Epithelial cell of prostate (primary cell): ENCODE measurements around the gene SUSD5.
"Not testable (repeated sequence)": the region's sequence is repeated elsewhere in the genome, so short reads cannot be mapped to it uniquely, and the experiment has no call there.

ENCODE experiments used
- DNase-seq: peaks from one replicate; pipeline ENCODE4 v3.0.0-alpha.2; 2011; ENCODE audit warnings: low read depth, low spot score
- H3K27ac ChIP-seq: fragments of 450-650 bp; 2 replicates; pipeline ENCODE4 v1.5.1; 2017; ENCODE audit warnings: mild to moderate bottlenecking

The SUSD5 gene

DNA sequence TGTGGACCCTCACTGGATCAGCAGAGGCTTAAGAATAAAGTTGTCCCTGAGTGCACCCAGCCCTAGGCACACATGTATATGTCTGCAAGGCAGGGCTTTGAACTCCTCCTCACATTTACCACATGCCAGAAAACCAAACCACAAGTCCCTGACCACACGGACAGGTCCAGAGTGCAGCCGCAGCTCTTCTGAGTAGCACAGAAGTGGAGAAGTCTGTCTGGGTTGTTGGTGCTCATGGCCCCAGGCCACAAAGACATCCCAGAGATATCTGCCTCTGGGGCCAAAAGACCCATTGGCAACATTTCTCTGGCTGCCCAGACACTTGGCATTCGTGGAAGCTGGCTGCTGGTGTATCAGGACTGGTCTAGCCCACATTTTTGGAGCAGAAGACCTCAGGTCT, 17.4 kb downstream of the SUSD5 start:
- H3K27ac ChIP-seq, result no peak overlapping the region
- DNase-seq, result no peak

DNA sequence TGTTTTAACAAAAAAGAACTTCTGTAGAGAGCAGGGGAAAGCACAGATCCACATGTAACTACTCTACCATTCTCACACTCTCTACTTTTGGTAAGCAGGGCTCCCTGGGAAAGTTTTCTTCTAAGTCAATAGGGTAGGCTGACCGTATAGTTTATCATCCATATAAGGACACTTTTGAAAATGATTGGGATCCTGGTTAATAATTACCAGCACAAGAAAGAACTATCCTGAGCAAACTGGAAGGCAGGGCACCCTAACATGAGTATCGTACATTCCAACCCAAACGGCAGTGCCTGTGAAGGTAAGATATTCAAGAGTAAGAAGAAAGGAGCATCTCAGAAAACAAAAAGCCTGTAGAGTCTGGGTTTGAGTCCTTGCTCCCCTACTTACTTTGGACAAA, 22.1 kb downstream of the SUSD5 start:
- H3K27ac ChIP-seq, result no peak overlapping the region
- DNase-seq, result no peak

DNA sequence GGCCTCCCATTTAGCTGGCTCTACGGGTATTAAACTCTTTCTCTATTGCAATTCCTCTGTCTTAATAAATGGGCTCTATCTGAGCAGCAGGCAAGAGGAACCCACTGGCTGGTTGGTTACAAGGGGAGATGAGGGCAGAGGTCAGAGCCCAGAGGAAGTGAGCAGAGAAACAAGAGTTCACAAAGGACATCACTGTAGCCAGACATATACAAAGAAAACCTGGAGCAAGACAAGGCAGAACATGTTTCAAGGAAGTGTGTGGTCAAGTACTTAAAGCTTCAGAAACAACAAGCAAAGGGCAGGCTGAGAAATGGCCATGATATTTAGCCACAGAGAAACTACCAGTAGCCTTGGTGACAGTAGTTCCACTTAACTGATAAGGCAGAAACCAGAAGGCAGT, 24.3 kb downstream of the SUSD5 start:
- H3K27ac ChIP-seq, result no peak overlapping the region
- DNase-seq, result no peak

DNA sequence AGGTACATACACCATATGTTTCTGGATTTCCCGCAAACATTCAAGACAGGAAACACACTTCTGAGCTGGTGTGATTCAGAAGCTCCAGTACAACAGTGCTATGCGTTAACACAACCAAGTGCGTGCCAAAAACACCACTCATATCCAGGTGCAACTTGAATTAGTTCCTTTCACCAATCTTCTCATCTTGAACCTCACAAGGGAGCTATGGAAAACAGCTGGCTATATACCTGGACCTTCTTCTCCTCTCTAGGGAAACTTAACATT, 31.3 kb downstream of the SUSD5 start:
- no peak for DNase-seq
- no peak overlapping the region for H3K27ac ChIP-seq

DNA sequence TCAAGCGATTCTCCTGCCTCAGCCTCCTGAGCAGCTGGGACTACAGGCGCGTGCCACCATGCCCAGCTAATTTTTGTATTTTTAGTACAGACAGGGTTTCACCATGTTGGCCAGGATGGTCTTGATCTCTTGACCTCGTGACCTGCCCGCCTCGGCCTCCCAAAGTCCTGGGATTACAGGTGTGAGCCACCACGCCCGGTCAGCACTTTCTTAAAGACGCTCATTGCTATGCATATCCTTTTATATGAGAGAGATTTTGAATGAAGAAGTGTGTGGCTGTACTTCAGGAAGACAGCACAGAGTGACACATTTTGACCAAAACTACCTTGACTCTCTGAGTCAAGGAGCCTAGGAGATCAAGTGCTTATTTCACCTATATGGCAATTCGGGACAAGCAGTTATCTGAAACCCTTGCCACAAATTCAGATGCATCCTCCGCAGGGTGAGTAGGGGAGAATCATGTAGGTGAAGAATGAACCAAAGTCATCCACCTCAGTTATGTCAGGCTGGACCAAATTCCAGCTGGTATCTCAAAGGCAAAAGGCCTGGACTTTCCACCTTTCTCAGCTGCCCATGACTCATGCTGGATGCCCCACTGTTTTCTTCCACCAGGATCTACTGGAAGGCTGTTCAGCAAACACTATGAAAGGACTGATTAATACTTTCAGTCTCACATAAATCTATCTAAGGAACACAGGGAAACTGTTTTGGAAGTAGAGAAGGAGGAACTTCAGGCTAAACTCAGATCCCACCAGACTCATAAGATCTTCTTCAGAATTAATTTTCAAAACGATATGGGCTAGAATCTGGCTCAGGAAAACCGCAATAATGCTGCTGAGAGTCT, 31.9 kb downstream of the SUSD5 start:
- DNase-seq, result no peak

DNA sequence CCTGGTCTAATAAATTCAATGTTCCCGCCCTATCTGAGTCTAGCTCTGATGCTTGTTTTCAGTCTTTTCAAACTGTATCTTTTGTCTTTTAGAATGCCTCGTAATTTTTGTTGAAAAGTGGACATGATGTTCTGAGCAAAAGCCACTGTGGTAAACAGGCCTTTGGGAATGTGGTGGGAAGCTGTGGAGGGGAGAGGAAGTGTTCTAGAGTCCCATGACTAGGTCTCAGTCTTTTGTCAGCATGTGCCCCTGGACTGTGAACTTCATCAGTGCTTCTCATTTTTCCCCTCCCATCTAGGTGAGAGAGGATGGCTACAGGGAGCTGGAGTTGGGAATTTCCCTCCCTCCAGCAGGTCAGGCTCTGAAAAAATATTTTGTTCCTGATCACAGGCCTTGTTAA, 33.7 kb downstream of the SUSD5 start:
- no peak for DNase-seq
- H3K27ac ChIP-seq, result no peak overlapping the region

More for the DNA sequence above, 31.9 kb downstream of the SUSD5 start:
- H3K27ac ChIP-seq, result no peak overlapping the region

DNA sequence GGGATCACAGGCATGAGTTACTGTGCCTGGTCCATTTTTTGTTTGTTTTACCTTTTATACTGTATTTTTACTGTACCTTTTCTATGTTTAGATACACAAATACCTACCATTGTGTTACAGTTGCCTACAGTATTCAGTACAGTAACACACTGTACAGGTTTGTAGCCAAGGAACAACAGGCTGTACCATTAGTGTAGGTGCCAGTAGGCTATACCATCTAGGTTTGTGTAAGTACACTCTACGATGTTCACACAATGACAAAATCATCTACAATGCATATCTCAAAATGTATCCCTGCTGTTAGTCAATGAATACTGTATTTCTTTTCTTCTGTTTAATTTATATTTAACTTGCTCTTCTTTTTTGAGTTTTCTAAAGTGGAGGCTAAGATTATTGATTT, 37.0 kb downstream of the SUSD5 start:
- not testable (repeated sequence) for H3K27ac ChIP-seq, DNase-seq

DNA sequence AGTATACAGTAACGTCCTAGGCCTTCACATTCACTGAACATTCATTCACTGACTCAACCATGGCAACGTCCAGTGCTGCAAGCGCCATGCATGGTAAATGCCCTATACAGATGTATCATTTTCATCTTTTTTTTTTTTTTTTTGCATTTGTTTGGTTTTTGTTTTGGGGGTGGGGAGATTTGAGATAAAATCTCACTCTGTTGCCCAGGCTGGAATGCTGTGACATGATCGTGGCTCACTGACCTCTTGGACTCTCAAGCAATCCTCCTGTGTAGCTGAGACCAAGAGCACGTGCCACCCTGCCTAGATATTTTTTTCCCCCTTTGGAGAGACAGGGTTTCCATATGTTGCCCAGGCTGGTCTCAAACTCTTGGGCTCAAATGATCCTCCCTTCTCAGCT, 37.4 kb downstream of the SUSD5 start:
- no peak for DNase-seq
- H3K27ac ChIP-seq, result no peak overlapping the region

DNA sequence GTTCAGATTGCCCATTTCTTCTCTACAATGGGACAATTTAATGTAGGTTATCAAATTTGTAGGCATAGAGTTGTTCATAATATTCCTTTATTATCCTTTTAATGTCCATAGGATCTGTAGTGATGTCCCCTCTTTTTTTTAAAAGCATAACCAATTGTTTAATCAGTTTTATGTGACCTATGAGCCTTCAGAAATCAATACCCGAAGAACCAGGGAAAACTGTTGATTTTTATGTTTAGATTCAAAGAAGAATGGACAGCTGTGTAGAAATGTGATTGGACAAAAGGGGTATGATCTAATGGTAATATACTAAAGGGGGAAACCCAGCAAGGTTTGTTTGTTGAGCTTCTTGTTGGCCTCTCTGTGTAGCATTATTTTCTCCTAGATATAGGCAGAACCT, 39.5 kb downstream of the SUSD5 start:
- DNase-seq, result no peak

DNA sequence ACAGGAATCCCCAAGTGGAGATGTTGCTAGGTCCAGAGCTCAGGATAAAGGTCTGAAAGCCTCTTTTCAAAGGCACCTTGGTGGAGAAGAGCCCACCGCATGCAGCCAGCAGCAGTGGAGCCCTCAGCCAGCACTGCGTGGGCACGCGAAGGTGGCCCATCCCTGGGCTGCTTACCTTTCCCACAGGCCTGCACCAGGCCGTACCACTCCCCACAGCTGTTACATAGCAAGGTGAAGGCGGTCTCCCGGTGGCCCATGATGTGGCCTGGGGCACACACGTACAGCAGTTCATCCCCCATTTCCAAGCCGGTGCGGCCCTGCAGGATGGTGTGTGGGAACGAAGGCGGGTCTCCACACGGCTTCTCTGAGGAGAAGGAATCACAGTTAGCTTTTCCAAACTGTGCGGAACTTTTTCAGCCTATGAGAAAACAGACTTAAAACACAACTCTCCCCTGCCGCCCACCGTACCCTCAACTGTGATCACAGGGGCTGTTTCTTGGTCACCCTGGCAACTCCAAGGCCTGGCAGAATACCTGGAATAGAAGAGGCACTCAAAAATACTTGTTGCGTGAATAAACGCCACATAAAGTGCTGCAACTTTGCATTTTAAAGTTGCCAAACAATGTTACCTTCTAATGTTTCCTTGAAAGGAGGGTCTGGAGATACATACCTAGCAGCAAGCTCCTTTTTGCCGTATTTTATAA, 43.7 kb downstream of the SUSD5 start:
- no peak overlapping the region for H3K27ac ChIP-seq
- no peak for DNase-seq

More for the DNA sequence above, 39.5 kb downstream of the SUSD5 start:
- H3K27ac ChIP-seq, result no peak overlapping the region

DNA sequence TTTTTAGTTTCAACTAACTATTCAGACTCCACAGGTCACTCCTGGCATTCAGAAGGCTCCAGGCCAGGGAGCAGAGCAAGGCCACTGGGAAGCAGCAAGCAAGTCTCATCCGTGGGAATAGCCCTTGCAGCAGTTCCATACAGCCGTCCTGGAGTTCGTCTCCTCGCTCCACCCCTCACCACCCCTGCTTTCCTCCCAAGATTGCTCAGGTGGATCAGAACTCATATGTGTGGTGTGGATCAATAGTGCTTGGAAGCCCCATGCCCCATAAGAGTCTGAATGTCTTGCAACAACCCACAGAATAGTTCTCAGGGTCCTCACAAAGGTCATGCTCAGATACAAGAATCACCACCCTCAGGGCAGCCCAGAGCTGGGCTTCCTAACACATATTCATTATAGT, 44.5 kb downstream of the SUSD5 start:
- no peak overlapping the region for H3K27ac ChIP-seq
- no peak for DNase-seq

DNA sequence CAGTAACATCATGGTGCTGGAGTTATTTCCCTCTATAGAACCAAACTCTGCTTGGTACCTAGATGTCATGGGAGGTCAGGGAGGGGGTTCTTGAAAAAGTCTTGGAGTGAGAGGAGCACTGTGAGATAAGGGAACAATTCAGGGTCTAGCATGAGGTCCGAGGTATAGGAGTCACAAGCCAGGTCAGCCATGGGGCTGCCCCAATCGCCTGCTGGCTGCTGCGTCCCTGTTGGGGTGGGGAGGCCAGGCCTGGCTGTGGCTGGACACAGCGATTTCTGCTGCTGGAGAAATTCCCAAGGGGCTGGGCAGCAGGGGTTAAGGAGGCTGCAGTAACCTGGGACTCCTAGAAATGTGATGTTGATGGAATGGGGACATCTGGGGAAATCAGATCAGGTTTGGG, 44.9 kb downstream of the SUSD5 start:
- no peak overlapping the region for H3K27ac ChIP-seq
- DNase-seq, result no peak

DNA sequence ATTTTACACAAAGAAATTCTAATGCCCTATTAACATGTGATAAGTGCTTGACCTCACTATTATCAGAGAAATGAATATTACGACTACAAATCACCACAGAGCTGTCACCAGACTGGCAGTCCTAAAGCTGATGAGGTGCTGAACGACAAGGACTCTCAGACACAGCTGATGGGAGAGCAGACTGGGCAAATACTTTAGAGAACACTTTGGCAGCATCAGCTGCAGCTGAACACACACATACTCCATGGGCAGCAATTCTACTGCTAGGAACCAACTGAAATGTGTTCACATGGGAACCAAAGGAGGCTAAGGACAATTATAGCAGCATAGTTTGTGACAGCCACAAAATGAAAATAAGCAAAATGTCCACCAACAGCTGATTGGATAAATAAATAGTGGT, 45.5 kb downstream of the SUSD5 start:
- no peak for DNase-seq
- no peak overlapping the region for H3K27ac ChIP-seq

DNA sequence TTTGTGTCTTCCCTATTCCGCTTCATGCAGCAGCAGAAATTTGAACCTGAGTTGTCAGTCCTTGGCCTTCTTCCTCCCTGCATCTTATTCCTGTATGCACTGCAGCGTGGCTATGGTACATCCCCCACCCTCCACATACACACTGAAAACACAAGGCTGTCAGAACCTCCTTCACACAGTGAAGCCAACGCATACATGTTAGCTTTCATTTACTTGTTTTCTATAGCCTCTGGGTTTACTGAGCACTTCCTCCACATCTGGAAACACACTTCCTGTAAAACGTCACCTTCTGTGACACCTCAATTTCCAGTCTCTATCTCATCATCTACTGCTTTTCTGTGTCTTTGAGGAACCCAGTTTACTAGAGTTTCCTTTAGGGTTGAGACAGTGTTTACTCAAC, 47.0 kb downstream of the SUSD5 start:
- H3K27ac ChIP-seq, result no peak overlapping the region
- no peak for DNase-seq

DNA sequence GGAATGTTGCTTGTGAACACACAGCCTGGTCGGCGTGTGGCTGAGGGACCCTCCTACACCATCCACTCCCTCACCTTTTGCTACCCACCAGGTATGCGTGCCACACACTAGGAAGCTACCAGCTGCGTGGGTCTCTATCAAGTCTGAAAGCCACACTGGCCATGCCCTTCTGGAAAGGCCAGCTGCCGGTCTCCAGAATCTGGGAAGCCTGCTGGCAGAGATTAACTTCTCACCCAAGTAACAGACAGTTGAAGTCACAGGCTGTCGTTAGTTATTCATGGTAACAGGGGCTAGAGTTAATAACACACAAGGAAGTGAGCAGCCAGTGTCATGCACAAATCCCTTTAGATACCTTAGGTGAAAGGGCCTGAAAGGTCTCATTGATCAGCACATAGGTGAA, 48.1 kb downstream of the SUSD5 start:
- no peak for DNase-seq
- no peak overlapping the region for H3K27ac ChIP-seq

DNA sequence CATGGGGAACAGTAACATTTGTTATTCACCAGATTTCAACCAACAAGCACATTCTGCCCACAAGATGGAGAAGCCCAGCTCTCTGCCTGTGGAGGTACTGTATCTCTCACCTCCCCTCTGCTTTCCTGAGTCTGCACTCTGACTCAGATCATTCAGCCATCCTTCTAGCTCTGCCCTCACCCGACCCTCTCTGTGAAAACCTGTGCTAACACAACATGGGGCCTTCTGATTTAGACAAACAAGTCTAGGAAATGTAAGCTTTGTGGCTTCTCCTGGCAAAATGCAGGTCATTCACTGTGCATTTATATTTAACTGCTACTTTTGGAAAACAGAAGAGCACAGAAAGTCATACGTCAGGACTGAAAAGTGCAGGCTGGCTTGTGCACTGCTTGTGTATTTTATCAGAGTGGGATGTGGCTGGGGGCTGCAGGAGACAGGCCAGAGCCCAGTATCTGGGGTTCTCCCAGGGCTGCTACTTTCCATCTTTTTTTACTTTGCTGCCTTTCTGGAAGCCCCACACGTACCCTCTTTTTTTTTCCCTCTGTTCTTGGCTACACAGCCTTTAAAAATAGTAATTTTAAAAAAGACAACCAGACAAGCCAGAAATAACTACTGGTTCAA, 50.8 kb downstream of the SUSD5 start:
- no peak for DNase-seq
- H3K27ac ChIP-seq, result no peak overlapping the region

DNA sequence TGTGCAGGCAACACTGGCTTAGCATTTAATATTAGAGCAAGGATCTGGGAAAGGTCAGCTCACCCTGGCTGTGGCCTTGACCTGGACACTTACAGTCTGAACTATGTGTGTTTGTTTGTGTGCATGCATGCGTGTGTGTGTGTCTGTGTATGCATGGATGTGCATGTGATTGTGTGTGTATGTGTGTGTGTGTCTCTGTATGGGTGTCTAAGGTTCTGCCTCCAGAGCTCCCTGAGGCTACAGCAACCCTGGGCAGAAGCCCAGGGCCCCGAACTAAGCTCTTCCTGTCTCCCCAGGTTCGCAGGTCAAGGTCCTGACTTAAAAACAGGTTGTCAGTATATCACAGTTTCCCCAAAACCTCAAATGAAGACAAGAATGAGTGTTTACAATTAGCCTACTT, 51.3 kb downstream of the SUSD5 start:
- no peak overlapping the region for H3K27ac ChIP-seq
- DNase-seq, result no peak

DNA sequence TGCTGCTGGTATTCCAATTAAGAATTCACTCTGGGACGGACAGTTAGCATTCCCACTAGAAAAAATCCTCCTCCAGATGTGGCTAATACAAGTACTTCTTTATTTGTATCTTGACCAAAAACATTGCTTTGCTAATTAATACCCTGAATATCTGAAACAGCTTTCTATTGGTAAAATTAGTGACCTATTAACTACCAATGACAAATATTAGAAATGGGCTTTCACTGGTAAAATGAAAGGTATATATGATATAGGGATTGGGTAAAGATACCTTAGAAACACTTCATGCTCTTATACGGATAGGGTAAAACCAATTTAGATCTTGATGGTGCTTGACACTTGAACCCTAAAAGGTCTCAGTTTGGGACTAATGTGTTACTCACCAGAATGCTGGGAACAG, 52.5 kb downstream of the SUSD5 start:
- DNase-seq, result no peak
- no peak overlapping the region for H3K27ac ChIP-seq

DNA sequence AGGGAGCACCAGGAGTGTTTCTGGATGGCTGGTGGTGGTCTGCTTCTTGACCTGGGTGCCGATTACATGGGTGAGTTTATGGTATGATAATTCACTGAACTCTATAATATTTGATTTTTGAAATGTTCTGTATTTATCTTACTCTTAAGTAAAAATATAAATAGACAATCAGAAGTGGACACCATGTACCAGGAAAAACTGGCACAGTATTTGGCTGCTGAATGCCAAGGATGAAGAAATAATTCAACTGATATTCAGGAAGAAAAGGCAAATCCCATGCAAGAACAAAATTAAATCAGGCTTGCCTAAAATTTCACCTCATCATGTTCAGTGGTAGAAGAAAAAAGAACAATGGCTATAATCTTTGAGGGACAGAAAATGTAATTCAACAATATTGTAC, 53.2 kb downstream of the SUSD5 start:
- no peak for DNase-seq
- no peak overlapping the region for H3K27ac ChIP-seq

DNA sequence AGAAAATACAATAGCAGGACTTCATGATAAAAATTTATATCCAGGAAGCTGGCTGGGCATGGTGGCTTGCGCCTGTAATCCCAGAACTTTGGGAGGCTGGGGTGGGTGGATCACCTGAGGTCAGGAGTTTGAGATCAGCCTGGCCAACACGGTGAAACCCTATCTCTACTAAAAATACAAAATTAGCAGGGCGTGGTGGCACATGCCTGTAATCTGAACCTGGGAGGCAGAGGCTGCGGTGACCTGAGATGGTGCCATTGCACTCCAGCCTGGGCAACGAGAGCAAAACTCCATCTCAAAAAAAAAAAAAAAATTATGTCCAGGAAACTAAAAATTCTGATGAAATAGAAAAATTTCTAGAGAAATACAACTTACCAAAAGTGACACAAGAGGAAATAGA, 56.0 kb downstream of the SUSD5 start:
- H3K27ac ChIP-seq, DNase-seq: not testable (repeated sequence)

DNA sequence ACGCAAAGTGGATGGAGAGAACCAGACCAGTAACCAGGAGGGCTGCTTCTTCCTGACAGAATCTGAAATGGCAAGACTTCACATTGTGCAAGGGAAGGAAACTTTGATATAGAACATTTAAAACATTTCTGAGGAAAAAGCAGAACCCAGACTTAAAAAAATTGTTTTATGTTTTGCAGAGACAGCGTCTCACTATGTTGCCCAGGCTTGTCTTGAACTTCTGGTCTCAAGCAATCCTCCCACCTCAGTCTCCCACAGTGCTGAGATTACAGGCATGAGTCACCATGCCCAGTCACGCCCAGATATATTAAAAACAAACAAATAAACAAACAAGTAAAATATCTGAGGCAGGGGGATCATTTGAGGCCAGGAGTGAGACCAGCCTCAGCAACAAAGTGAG, 58.6 kb downstream of the SUSD5 start:
- no peak for DNase-seq
- H3K27ac ChIP-seq, result no peak overlapping the region

DNA sequence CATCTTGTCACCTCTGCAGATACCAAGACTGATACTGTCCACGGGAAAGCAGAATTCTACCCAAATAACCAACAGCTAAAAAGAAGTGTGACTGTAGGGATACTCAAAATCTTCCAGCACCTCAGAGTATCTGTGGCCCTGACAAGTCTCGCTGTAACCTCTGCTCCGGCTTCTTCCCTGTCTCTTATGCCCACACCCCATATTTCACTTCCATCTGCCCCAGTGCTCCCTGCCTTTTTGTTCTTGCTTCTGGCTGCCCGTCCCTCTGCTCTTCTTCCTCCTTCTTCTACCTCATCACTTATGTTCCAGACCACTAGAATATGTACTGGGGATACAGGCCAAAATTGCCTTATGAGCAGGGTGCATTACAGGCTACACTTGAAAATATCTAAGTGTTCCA, 59.4 kb downstream of the SUSD5 start:
- no peak overlapping the region for H3K27ac ChIP-seq
- DNase-seq, result no peak
